ENCODE results near the gene CFAP221. TPM values are rescaled to one million over a fixed set of nuclear protein-coding genes. Genes with fewer than 3 reads are reported as not detected.

CFAP221 gene
- total and polyA plus RNA-seq, 2 experiments from 2014 or later = 0.42 to 0.65 TPM

DNA sequence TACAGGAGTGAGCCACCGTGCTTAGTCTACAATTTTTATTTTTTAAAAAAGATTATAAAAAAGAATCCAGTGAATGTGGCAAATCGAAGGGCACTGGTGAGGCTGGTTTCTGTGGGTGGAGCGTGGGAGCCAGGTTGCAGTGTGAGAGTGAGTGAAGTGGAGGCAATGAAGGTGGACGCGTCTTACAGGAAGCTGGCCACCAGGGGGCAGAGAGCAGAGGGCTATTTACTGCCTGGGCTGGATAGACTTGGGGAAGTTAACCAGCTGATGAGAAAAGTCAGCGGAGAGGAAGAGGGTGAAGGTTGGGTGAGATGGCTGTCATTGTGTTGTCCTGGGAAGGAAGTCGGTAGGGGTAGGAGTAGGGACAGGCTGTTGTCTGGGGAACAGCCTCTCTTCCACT lies 26.8 kb upstream of the CFAP221 start:
- H3K4me3 ChIP-seq = no peak overlapping the region
- no peaks in the 10 kb centered on the region for H3K79me2 ChIP-seq (replicated peaks; ENCODE audit: insufficient read depth)
- no peaks in the 10 kb centered on the region for H3K36me3 ChIP-seq (ENCODE audit: insufficient read depth)
- ATAC-seq (peak; percentile 99), DNase-seq (ENCODE audit: low spot score) (peak; percentile 86)
- H3K4me1 Mint-ChIP-seq = no peaks in the 10 kb centered on the region
- H3K4me1 ChIP-seq (ENCODE audit: insufficient read depth) = no peaks in the 10 kb centered on the region
- H3K27me3 Mint-ChIP-seq (ENCODE audit: insufficient read depth, low read depth, poor library complexity) = peaks cover 10% of the 10 kb centered on the region
- H3K27ac ChIP-seq (ENCODE audit: low read depth) = no peak overlapping the region
- H3K27ac Mint-ChIP-seq = no peak overlapping the region
- no peaks in the 10 kb centered on the region for H4K20me1 ChIP-seq (replicated peaks; ENCODE audit: insufficient read depth)
- H3K9me3 Mint-ChIP-seq = no peaks in the 10 kb centered on the region
- H2AFZ ChIP-seq = no peak overlapping the region
- peaks cover 17% of the 10 kb centered on the region for H3K27me3 ChIP-seq (ENCODE audit: insufficient read depth)
- no peak for TF ChIP-seq NANOG (IDR thresholded peaks at IDR 0.05; ENCODE audit: borderline replicate concordance)
- TF ChIP-seq CTCF (conservative IDR thresholded peaks at IDR 0.05; ENCODE audit: low read depth in 2 of 2) = peak; percentile 81 to 88
- H3K9me2 ChIP-seq (ENCODE audit: insufficient read depth) = 0 out of 2 replicates have a peak, but pooled peaks cover 3% of the 10 kb centered on the region
- H3K36me3 Mint-ChIP-seq (ENCODE audit: low read depth) = no peaks in the 10 kb centered on the region
- no peaks in the 10 kb centered on the region for H3F3A ChIP-seq (replicated peaks; ENCODE audit: low read depth)
- H3K4me2 ChIP-seq = no peak overlapping the region
- no peak overlapping the region for H3K4me3 Mint-ChIP-seq

DNA sequence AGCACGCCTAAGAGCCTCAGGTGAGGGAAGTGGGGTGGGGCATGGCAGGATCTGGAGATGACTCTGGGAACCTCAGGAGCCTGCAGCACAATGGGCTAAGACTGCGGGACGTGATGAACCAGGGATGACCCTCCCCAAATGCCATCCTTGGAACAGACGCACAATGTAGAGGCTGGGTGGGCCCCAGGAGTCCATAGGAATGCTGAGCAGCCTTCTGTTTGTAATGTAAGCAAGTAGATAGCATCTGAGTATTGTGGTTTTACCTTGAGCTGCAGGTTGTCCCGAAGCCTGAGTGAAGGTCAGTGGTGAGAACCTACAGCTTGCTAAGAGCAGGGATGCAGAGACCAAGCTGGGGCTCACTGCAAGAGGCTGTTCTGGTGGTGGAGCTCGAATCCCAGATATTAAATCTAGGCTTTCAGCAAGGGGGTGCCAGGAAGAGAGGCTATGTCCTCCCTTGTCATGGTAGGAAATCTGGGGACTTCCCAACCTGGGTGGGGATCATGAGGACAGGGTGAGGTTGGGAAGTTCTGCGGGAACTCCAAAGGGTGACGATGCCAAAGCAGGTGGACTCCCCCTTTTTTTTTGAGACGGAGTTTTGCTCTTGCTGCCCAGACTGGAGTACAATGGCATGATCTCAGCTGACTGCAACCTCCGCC lies 25.7 kb upstream of the CFAP221 start:
- Mint-ChIP-seq H3K9me3 (no peaks in the 10 kb centered on the region), H3K27ac (no peak overlapping the region), H3K4me1 (peaks cover 5% of the 10 kb centered on the region; the same call in 2 of the 3 replicates), H3K36me3 (ENCODE audit: low read depth) (no peaks in the 10 kb centered on the region; the same call in 2 of the 3 replicates), H3K4me3 (no peak overlapping the region), H3K27me3 (ENCODE audit: insufficient read depth, low read depth, poor library complexity) (peaks cover 21% of the 10 kb centered on the region)
- no peaks in the 10 kb centered on the region for H4K20me1 ChIP-seq (replicated peaks; ENCODE audit: insufficient read depth)
- no peak overlapping the region for H3K4me3 ChIP-seq
- ATAC-seq = no peak
- H3K36me3 ChIP-seq (ENCODE audit: insufficient read depth) = no peaks in the 10 kb centered on the region
- H3K9me2 ChIP-seq (ENCODE audit: insufficient read depth) = 0 out of 2 replicates have a peak, but pooled peaks cover 3% of the 10 kb centered on the region
- H2AFZ ChIP-seq = no peak overlapping the region
- no peak overlapping the region for H3K4me2 ChIP-seq
- no peaks in the 10 kb centered on the region for H3F3A ChIP-seq (replicated peaks; ENCODE audit: low read depth)
- no peak overlapping the region for H3K27ac ChIP-seq (ENCODE audit: low read depth)
- no peaks in the 10 kb centered on the region for H3K79me2 ChIP-seq (replicated peaks; ENCODE audit: insufficient read depth)
- peaks cover 28% of the 10 kb centered on the region for H3K27me3 ChIP-seq (ENCODE audit: insufficient read depth)
- peaks cover 3% of the 10 kb centered on the region; the same call in 1 of the 2 replicates for H3K4me1 ChIP-seq (ENCODE audit: insufficient read depth)
- DNase-seq (ENCODE audit: low spot score) = no peak
- TF ChIP-seq CTCF (conservative IDR thresholded peaks at IDR 0.05; ENCODE audit: low read depth in 2 of 2) = no peak
- no peak for TF ChIP-seq ZNF462 (CRISPR knock-in tag; IDR thresholded peaks at IDR 0.05)
- no peak for TF ChIP-seq NANOG (IDR thresholded peaks at IDR 0.05; ENCODE audit: borderline replicate concordance)
- no peak for TF ChIP-seq ZNF114 (CRISPR knock-in tag; IDR thresholded peaks at IDR 0.05)
- no peak for TF ChIP-seq EZH2 (IDR thresholded peaks at IDR 0.05; ENCODE audit: low read depth, unreplicated experiment)
- TF ChIP-seq EZH2phosphoT487 (IDR thresholded peaks at IDR 0.05; ENCODE audit: unreplicated experiment) = no peak

Measured in GM23338 (cell line).